Colonic mucosa (tissue), 4 donors: ENCODE results near the gene ISX. TPM values are rescaled to one million over a fixed set of nuclear protein-coding genes. Genes with fewer than 3 reads are reported as not detected.
"Not testable (repeated sequence)": the region's sequence is repeated elsewhere in the genome, so short reads cannot be mapped to it uniquely, and the experiment has no call there.

Source experiments
- DNase-seq: peaks from one replicate; pipeline ENCODE4 v3.0.0-alpha.2; 2020
- H3K27ac ChIP-seq: fragments of 200-600 bp; one replicate; pipeline ENCODE4 v1.8.0; 2021
- H3K27me3 ChIP-seq: fragments of 200-600 bp; one replicate; pipeline ENCODE4 v1.8.0; 2021
- H3K36me3 ChIP-seq: fragments of 200-600 bp; one replicate; pipeline ENCODE4 v1.8.0; 2021
- H3K4me1 ChIP-seq: fragments of 200-600 bp; one replicate; pipeline ENCODE4 v1.8.0; 2021; ENCODE audit warnings: mild to moderate bottlenecking
- H3K4me3 ChIP-seq: fragments of 200-600 bp; one replicate; pipeline ENCODE4 v1.8.0; 2021
- H3K9ac ChIP-seq, 2 donors: one replicate each; pipeline ENCODE4 v1.7.0; 2013; ENCODE audit warnings: control low read depth in 2 of 2, low read depth in 2 of 2, low read length in 2 of 2
- H3K9me3 ChIP-seq: fragments of 200-600 bp; one replicate; pipeline ENCODE4 v1.8.0; 2021
- intact Hi-C: fragments of 100-400 bp; cut with DNase I; formaldehyde crosslinking; loops from one replicate; pipeline ENCODE4 v1.14.1; 2022
- total RNA-seq, 2 donors: library from RNA; stranded (reverse); fragmentation: NEBNext Ultra II Directional in 1 of 2; extraction: Animal tissue kit (Norgen Biotek cat#: 25700) in 1 of 2; gene quantifications; one replicate each; pipeline ENCODE4 v1.2.1, GENCODE V29; 2021
- TF ChIP-seq, protein P1 (sequence below): fragments of 200-600 bp; IDR thresholded peaks from one replicate; pipeline ENCODE4 v1.8.0; 2022; ENCODE audit warnings: antibody characterized with exemption, mild to moderate bottlenecking
- donor health status: healthy.
- donor health status: DM: no; HTN: no; CAD: no.
- donor health status: DM: no; HTN: no; CAD: no.

ISX gene
- total RNA-seq, 2 donors from 2014 or later: 36.4 to 53.1 TPM

GRCh38 chr22:35022291-35022690 is 43.7 kb upstream of the ISX start:
- no peak for DNase-seq
- H3K27ac ChIP-seq: no peak overlapping the region
- TF ChIP-seq, protein P1, sequence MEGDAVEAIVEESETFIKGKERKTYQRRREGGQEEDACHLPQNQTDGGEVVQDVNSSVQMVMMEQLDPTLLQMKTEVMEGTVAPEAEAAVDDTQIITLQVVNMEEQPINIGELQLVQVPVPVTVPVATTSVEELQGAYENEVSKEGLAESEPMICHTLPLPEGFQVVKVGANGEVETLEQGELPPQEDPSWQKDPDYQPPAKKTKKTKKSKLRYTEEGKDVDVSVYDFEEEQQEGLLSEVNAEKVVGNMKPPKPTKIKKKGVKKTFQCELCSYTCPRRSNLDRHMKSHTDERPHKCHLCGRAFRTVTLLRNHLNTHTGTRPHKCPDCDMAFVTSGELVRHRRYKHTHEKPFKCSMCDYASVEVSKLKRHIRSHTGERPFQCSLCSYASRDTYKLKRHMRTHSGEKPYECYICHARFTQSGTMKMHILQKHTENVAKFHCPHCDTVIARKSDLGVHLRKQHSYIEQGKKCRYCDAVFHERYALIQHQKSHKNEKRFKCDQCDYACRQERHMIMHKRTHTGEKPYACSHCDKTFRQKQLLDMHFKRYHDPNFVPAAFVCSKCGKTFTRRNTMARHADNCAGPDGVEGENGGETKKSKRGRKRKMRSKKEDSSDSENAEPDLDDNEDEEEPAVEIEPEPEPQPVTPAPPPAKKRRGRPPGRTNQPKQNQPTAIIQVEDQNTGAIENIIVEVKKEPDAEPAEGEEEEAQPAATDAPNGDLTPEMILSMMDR: no peak
- intact Hi-C loops: loop anchor here (10.0 kb wide), 1 partner anchor 1097 kb away; the partner anchor contains the start of gene LARGE1
- no peak overlapping the region for H3K9ac ChIP-seq
- H3K4me1 ChIP-seq: no peaks in the 10 kb centered on the region
- no peaks in the 10 kb centered on the region for H3K27me3 ChIP-seq
- H3K4me3 ChIP-seq: no peak overlapping the region
- no peaks in the 10 kb centered on the region for H3K36me3 ChIP-seq
- no peaks in the 10 kb centered on the region for H3K9me3 ChIP-seq

GRCh38 chr22:35023692-35024363 is 42.1 kb upstream of the ISX start:
- H3K27ac ChIP-seq: no peak overlapping the region
- no peaks in the 10 kb centered on the region for H3K4me1 ChIP-seq
- DNase-seq: peak; percentile 87
- no peaks in the 10 kb centered on the region for H3K36me3 ChIP-seq
- H3K4me3 ChIP-seq: no peak overlapping the region
- H3K9ac ChIP-seq: no peak overlapping the region
- intact Hi-C loops: loop anchor here (10.0 kb wide), 1 partner anchor 1099 kb away; the partner anchor contains the start of gene LARGE1
- H3K9me3 ChIP-seq: no peaks in the 10 kb centered on the region
- TF ChIP-seq, protein P1: peak; percentile 88
- no peaks in the 10 kb centered on the region for H3K27me3 ChIP-seq

DNA sequence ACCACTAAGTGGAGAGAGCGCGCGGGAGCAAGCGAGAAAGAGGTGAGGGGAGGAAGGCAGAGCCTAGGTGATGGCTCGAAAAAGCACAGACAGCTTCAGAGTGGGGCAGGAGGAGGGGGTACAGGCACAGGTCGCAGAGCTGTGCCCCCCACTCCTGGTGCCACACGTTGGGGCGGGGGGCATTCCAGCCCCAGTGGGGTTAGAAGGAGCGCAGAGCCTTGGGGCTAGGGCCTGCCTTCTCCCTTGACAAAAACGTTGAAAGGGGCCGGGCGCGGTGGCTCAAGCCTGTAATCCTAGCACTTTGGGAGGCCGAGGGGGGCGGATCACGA is 41.6 kb upstream of the ISX start:
- no peak for DNase-seq
- intact Hi-C loops: loop anchor here (10.0 kb wide), 1 partner anchor 1100 kb away; the partner anchor contains the start of gene LARGE1

GRCh38 chr22:35030112-35030511 is 35.8 kb upstream of the ISX start:
- H3K4me3 ChIP-seq, H3K27ac ChIP-seq, H3K9me3 ChIP-seq, H3K9ac ChIP-seq, DNase-seq, H3K27me3 ChIP-seq, H3K36me3 ChIP-seq, intact Hi-C loops, H3K4me1 ChIP-seq: not testable (repeated sequence)

More for the DNA sequence above, 41.6 kb upstream of the ISX start:
- TF ChIP-seq, protein P1: no peak
- Histone ChIP-seq H3K9ac (no peak overlapping the region), H3K4me1 (no peaks in the 10 kb centered on the region), H3K27me3 (no peaks in the 10 kb centered on the region), H3K9me3 (no peaks in the 10 kb centered on the region), H3K4me3 (no peak overlapping the region), H3K27ac (no peak overlapping the region), H3K36me3 (no peaks in the 10 kb centered on the region)

DNA sequence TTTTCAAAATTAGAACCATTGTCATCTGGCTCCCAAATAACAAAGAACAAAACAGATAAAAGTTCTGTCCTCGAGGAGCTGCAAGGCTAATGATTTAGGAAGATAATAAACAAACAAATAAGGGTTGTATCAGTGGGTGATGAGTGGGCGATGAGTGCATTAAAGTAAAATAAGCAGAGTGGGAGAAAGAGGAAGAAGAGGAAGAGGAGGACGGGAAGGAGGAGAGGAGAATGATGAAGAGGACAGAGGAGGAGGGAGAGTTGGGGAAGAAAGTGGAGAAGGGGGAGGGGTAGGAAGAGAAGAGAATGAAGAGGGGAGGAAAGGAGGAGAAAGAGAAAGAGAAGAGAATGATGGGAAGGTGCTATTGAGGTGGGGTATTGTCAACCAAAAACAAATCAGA is 33.4 kb upstream of the ISX start:
- Histone ChIP-seq H3K4me1 (no peaks in the 10 kb centered on the region), H3K9ac (no peak overlapping the region), H3K9me3 (no peaks in the 10 kb centered on the region), H3K36me3 (no peaks in the 10 kb centered on the region), H3K27ac (no peak overlapping the region), H3K4me3 (no peak overlapping the region), H3K27me3 (no peaks in the 10 kb centered on the region)
- TF ChIP-seq, protein P1: no peak
- DNase-seq: no peak
- intact Hi-C loops: no loop called here

DNA sequence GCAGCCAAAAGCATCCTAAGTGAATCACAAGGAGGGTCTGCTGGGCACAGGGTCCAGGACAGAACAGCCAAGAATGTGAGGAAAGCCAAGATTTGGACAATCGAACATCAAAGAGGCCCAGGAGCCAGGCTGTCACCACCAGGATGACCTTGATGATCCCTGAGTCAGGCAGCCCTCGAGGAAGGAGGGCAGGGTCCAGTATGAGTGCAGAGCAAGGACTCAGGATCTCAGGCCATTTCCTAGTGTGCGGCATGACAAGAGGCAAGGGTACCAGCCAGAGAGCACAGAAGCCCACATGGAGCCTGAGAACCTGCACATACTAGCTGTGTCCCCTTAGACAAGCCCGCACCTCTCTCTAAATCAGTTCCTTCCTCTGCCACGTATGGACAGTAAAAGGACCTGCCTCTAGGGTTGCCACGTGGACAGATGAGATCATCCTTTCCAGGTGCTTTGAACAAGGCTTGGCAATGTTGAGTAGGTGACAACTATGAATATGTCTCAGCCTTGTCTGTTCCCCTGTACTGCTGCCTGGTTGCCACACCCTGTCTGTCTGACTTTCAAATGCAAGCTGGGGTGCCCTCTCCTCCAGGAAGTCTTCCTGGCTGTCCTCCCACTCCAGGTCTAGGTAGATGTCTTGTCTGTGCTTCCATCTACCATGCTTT is 32.2 kb upstream of the ISX start:
- no peak overlapping the region for H3K9ac ChIP-seq
- no peaks in the 10 kb centered on the region for H3K9me3 ChIP-seq
- H3K4me3 ChIP-seq: no peak overlapping the region
- DNase-seq: no peak
- no peaks in the 10 kb centered on the region for H3K27me3 ChIP-seq
- no peaks in the 10 kb centered on the region for H3K36me3 ChIP-seq
- H3K27ac ChIP-seq: no peak overlapping the region
- TF ChIP-seq, protein P1: no peak
- intact Hi-C loops: no loop called here
- no peaks in the 10 kb centered on the region for H3K4me1 ChIP-seq
